WTC11 (cell line): ENCODE measurements around the gene WEE1. TPM values are rescaled to one million over a fixed set of nuclear protein-coding genes. Genes with fewer than 3 reads are reported as not detected.

Experiments used
- CDX4 ChIP-seq: fragments of 250-450 bp; sonication (Bioruptor Pico); IDR thresholded peaks from 2 replicates; pipeline ENCODE4 v1.9.0; 2021; ENCODE audit warnings: moderate library complexity, mild to moderate bottlenecking, inconsistent platforms, borderline replicate concordance
- CREM ChIP-seq: sonication (generic); formaldehyde crosslinking; IDR thresholded peaks from 2 replicates; pipeline ENCODE4 v1.8.1; 2022; ENCODE audit warnings: mild to moderate bottlenecking, missing genetic modification reagents, moderate library complexity
- ELF4 ChIP-seq: sonication (generic); formaldehyde crosslinking; IDR thresholded peaks from 2 replicates; pipeline ENCODE4 v1.8.1; 2022; ENCODE audit warnings: low read depth, mild to moderate bottlenecking, moderate library complexity, missing genetic modification reagents
- ERG ChIP-seq: fragments of 250-450 bp; sonication (Bioruptor Pico); IDR thresholded peaks from 2 replicates; pipeline ENCODE4 v1.8.0; 2021; ENCODE audit warnings: mild to moderate bottlenecking
- GRHL2 ChIP-seq: fragments of 250-450 bp; sonication (Bioruptor Pico); IDR thresholded peaks from 2 replicates; pipeline ENCODE4 v1.8.0; 2022; ENCODE audit warnings: mild to moderate bottlenecking, moderate library complexity; ENCODE audit not compliant: insufficient replicate concordance, severe bottlenecking
- JAZF1 ChIP-seq: fragments of 250-450 bp; sonication (Bioruptor Pico); IDR thresholded peaks from 2 replicates; pipeline ENCODE4 v1.9.0; 2021; ENCODE audit warnings: moderate library complexity, mild to moderate bottlenecking, inconsistent platforms
- MXD4 ChIP-seq: fragments of 250-450 bp; sonication (Bioruptor Pico); IDR thresholded peaks from 2 replicates; pipeline ENCODE4 v1.8.0; 2021; ENCODE audit warnings: mild to moderate bottlenecking, moderate library complexity, borderline replicate concordance
- MYBL2 ChIP-seq: sonication (generic); formaldehyde crosslinking; IDR thresholded peaks from 2 replicates; pipeline ENCODE4 v1.8.1; 2023; ENCODE audit warnings: mild to moderate bottlenecking, moderate library complexity, missing genetic modification reagents
- NFE2L1 ChIP-seq: sonication (generic); formaldehyde crosslinking; IDR thresholded peaks from 2 replicates; pipeline ENCODE4 v1.8.1; 2023; ENCODE audit warnings: missing genetic modification reagents
- NFYB ChIP-seq: sonication (generic); formaldehyde crosslinking; conservative IDR thresholded peaks from 2 replicates; pipeline ENCODE4 v1.8.0; 2022; ENCODE audit warnings: low read depth, missing genetic modification reagents
- STAT6 ChIP-seq: sonication (generic); formaldehyde crosslinking; conservative IDR thresholded peaks from 2 replicates; pipeline ENCODE4 v1.8.1; 2023; ENCODE audit warnings: mild to moderate bottlenecking, low read depth, missing genetic modification reagents, moderate library complexity
- TEAD4 ChIP-seq: sonication (generic); formaldehyde crosslinking; IDR thresholded peaks from 2 replicates; pipeline ENCODE4 v1.8.0; 2022; ENCODE audit warnings: mild to moderate bottlenecking, missing genetic modification reagents
- TP53 ChIP-seq: sonication (generic); formaldehyde crosslinking; IDR thresholded peaks from 2 replicates; pipeline ENCODE4 v1.8.1; 2023; ENCODE audit warnings: mild to moderate bottlenecking, missing genetic modification reagents
- ZBTB21 ChIP-seq: sonication (generic); formaldehyde crosslinking; IDR thresholded peaks from 2 replicates; pipeline ENCODE4 v1.8.1; 2023; ENCODE audit warnings: mild to moderate bottlenecking, missing genetic modification reagents, borderline replicate concordance
- ZMAT4 ChIP-seq: fragments of 250-450 bp; sonication (Bioruptor Pico); IDR thresholded peaks from 2 replicates; pipeline ENCODE4 v1.9.0; 2021; ENCODE audit warnings: mild to moderate bottlenecking
- ZNF121 ChIP-seq: sonication (generic); formaldehyde crosslinking; IDR thresholded peaks from 2 replicates; pipeline ENCODE4 v1.8.0; 2023; ENCODE audit warnings: missing genetic modification reagents
- ZNF263 ChIP-seq: sonication (generic); formaldehyde crosslinking; IDR thresholded peaks from 2 replicates; pipeline ENCODE4 v1.8.1; 2022; ENCODE audit warnings: low read depth, mild to moderate bottlenecking, moderate library complexity, missing genetic modification reagents
- ZNF416 ChIP-seq: fragments of 250-450 bp; sonication (Bioruptor Pico); IDR thresholded peaks from 2 replicates; pipeline ENCODE4 v1.9.0; 2021; ENCODE audit warnings: mild to moderate bottlenecking, inconsistent platforms
- ZNF532 ChIP-seq: fragments of 250-450 bp; sonication (Bioruptor Pico); IDR thresholded peaks from 2 replicates; pipeline ENCODE4 v1.9.0; 2021; ENCODE audit warnings: mild to moderate bottlenecking, borderline replicate concordance
- ZNF671 ChIP-seq: fragments of 250-450 bp; sonication (Bioruptor Pico); IDR thresholded peaks from 2 replicates; pipeline ENCODE4 v1.8.0; 2021; ENCODE audit warnings: mild to moderate bottlenecking
- total RNA-seq: library from RNA; stranded (reverse); gene quantifications from 3 replicates; pipeline ENCODE4 v1.2.3, GENCODE V29; 2021
- TF ChIP-seq, protein P1 (sequence below): fragments of 250-450 bp; sonication (Bioruptor Pico); IDR thresholded peaks from 2 replicates; pipeline ENCODE4 v2.1.2; 2022; ENCODE audit warnings: mild to moderate bottlenecking, moderate library complexity
- TF ChIP-seq, protein P2 (sequence below): sonication (generic); formaldehyde crosslinking; IDR thresholded peaks from 2 replicates; pipeline ENCODE4 v1.8.1; 2022; ENCODE audit warnings: low read depth, missing genetic modification reagents, borderline replicate concordance
- TF ChIP-seq, protein P3 (sequence below): sonication (generic); formaldehyde crosslinking; IDR thresholded peaks from 2 replicates; pipeline ENCODE4 v1.8.1; 2023; ENCODE audit warnings: mild to moderate bottlenecking, missing genetic modification reagents
- TF ChIP-seq, protein P4 (sequence below): sonication (generic); formaldehyde crosslinking; conservative IDR thresholded peaks from 2 replicates; pipeline ENCODE4 v1.8.1; 2022; ENCODE audit warnings: mild to moderate bottlenecking, missing genetic modification reagents

Gene WEE1
- total RNA-seq, 1 experiment from 2014 or later: 109 TPM

DNA sequence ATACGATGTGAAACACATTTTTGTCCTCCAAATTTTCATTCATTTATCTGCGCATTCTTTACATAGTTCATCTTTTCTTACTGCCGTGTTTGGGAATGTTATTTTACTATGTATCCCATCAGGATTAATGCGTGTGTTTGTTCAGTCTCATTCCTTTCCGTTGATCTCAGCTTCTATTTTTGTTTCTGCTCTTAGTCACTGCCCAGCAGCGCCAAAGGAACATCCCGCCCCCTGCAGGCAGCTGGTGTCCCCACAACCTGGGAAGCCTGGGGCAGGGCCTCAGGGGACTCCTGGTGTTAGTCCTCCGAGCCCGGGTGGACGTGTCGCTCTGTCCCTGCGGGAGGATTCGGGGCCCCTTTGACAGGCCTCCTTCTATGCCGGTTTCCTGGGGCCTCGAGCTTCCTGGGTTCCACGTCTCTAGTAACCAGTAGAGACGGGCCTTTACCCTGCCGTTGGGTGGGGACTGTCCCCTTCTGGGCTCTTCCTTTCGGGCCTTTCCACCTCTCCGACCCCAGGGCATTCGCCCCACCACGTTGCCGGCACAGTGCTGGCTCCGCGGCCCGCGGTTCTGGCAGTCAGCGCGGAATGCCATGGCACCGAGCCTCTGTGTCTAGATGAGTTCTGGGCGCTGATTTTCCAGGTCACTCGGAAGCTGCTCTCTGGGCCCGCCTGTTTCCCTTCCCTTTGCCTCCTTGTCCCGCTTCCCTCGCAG is 39.8 kb downstream of the WEE1 start (continued):
- TF ChIP-seq ZBTB21 (CRISPR knock-in tag): no peak
- TF ChIP-seq NFYB (CRISPR knock-in tag): no peak
- no peak for TF ChIP-seq TP53 (CRISPR knock-in tag)
- no peak for TF ChIP-seq ZNF263 (CRISPR knock-in tag)
- TF ChIP-seq CDX4 (CRISPR knock-in tag): no peak
- TF ChIP-seq, protein P1, sequence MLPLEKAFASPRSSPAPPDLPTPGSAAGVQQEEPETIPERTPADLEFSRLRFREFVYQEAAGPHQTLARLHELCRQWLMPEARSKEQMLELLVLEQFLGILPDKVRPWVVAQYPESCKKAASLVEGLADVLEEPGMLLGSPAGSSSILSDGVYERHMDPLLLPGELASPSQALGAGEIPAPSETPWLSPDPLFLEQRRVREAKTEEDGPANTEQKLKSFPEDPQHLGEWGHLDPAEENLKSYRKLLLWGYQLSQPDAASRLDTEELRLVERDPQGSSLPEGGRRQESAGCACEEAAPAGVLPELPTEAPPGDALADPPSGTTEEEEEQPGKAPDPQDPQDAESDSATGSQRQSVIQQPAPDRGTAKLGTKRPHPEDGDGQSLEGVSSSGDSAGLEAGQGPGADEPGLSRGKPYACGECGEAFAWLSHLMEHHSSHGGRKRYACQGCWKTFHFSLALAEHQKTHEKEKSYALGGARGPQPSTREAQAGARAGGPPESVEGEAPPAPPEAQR (CRISPR knock-in tag): no peak
- TF ChIP-seq, protein P2, sequence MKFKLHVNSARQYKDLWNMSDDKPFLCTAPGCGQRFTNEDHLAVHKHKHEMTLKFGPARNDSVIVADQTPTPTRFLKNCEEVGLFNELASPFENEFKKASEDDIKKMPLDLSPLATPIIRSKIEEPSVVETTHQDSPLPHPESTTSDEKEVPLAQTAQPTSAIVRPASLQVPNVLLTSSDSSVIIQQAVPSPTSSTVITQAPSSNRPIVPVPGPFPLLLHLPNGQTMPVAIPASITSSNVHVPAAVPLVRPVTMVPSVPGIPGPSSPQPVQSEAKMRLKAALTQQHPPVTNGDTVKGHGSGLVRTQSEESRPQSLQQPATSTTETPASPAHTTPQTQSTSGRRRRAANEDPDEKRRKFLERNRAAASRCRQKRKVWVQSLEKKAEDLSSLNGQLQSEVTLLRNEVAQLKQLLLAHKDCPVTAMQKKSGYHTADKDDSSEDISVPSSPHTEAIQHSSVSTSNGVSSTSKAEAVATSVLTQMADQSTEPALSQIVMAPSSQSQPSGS (CRISPR knock-in tag): no peak
- TF ChIP-seq JAZF1 (CRISPR knock-in tag): no peak
- TF ChIP-seq CREM (CRISPR knock-in tag): no peak
- TF ChIP-seq GRHL2 (CRISPR knock-in tag): no peak
- no peak for TF ChIP-seq ELF4
- no peak for TF ChIP-seq ZNF532
- TF ChIP-seq ZNF121 (CRISPR knock-in tag): peak; percentile 51; the same call in 1 of the 2 replicates
- no peak for TF ChIP-seq TEAD4 (CRISPR knock-in tag)
- no peak for TF ChIP-seq ZNF416 (CRISPR knock-in tag)
- no peak for TF ChIP-seq MXD4
- TF ChIP-seq ERG (CRISPR knock-in tag): no peak
- no peak for TF ChIP-seq ZNF671 (CRISPR knock-in tag)
- TF ChIP-seq, protein P3, sequence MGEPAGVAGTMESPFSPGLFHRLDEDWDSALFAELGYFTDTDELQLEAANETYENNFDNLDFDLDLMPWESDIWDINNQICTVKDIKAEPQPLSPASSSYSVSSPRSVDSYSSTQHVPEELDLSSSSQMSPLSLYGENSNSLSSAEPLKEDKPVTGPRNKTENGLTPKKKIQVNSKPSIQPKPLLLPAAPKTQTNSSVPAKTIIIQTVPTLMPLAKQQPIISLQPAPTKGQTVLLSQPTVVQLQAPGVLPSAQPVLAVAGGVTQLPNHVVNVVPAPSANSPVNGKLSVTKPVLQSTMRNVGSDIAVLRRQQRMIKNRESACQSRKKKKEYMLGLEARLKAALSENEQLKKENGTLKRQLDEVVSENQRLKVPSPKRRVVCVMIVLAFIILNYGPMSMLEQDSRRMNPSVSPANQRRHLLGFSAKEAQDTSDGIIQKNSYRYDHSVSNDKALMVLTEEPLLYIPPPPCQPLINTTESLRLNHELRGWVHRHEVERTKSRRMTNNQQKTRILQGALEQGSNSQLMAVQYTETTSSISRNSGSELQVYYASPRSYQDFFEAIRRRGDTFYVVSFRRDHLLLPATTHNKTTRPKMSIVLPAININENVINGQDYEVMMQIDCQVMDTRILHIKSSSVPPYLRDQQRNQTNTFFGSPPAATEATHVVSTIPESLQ (CRISPR knock-in tag): no peak
- TF ChIP-seq MYBL2 (CRISPR knock-in tag): no peak
- TF ChIP-seq, protein P4, sequence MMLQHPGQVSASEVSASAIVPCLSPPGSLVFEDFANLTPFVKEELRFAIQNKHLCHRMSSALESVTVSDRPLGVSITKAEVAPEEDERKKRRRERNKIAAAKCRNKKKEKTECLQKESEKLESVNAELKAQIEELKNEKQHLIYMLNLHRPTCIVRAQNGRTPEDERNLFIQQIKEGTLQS (CRISPR knock-in tag): no peak
- TF ChIP-seq ZMAT4 (CRISPR knock-in tag): no peak
- TF ChIP-seq STAT6 (CRISPR knock-in tag): no peak
- TF ChIP-seq NFE2L1: peak; percentile 48; the same call in 1 of the 2 replicates
